ENCODE measurements around the gene NOS3. TPM values are rescaled to one million over a fixed set of nuclear protein-coding genes. Genes with fewer than 3 reads are reported as not detected.

NOS3 gene
- total RNA-seq, 1 donor from 2014 or later, result 0.74 TPM

- Mint-ChIP-seq H3K36me3 (ENCODE audit: insufficient read depth) (no peaks in the 10 kb centered on the region), H3K4me3 (ENCODE audit: low read depth) (no peak overlapping the region), H3K9me3 (ENCODE audit: low read depth) (no peaks in the 10 kb centered on the region), H3K4me1 (ENCODE audit: low read depth) (peaks cover 19% of the 10 kb centered on the region), H3K27me3 (peaks cover 10% of the 10 kb centered on the region), H3K27ac (no peak overlapping the region)
- TF ChIP-seq, protein P1, sequence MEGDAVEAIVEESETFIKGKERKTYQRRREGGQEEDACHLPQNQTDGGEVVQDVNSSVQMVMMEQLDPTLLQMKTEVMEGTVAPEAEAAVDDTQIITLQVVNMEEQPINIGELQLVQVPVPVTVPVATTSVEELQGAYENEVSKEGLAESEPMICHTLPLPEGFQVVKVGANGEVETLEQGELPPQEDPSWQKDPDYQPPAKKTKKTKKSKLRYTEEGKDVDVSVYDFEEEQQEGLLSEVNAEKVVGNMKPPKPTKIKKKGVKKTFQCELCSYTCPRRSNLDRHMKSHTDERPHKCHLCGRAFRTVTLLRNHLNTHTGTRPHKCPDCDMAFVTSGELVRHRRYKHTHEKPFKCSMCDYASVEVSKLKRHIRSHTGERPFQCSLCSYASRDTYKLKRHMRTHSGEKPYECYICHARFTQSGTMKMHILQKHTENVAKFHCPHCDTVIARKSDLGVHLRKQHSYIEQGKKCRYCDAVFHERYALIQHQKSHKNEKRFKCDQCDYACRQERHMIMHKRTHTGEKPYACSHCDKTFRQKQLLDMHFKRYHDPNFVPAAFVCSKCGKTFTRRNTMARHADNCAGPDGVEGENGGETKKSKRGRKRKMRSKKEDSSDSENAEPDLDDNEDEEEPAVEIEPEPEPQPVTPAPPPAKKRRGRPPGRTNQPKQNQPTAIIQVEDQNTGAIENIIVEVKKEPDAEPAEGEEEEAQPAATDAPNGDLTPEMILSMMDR (IDR thresholded peaks at IDR 0.05; ENCODE audit: unreplicated experiment), result no peak
- DNase-seq (ENCODE audit: low spot score, unreplicated experiment), result no peak
Observed at GRCh38 chr7:151031011-151031410, 40.2 kb downstream of the NOS3 start.

DNA sequence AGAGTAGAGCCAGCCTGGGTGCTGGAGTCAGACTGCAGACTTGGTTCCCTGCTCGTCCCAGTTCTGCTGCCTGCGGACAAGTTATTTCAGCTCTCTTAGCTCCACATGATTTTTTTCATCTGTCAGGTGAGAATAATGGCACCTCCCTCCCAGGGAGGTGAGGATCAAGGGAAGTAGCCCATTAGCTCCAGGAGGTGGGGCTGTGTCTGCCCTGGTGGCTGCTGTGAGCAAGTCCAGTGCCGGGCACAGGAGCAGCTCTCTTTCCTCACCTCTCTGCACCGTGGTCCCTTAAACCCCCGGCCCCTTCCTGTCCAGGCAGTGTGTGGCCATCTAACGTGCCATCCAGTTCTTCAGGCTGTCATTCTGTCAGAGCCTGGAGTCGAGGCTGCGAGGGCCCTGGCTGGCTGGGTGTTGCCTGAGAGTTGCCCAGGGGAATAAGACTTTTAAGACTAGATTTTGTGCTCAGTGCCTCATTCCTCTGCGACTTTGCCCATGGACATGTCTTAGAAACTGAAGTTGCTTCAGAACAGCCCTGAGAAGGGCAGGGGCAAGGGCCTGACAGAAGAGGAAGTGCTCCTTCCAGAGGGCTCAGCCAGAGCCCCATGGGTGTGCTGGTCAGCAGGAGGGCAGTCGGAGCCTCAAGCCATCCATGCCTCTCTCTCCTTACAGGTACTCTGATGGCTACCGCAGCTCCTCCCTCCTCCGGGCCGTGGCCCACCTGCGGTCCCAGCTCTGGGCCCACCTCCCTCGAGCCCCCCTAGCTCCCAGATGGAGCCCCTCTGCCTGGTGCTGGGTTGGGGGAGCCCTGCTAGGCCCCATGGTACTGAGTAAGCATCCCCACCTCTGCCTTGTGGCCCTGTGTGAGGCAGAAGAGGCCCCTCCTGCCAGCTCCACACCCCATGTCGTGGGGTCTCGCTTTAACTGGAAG is 42.4 kb downstream of the NOS3 start:
- no peak for DNase-seq (ENCODE audit: low spot score, unreplicated experiment)
- no peaks in the 10 kb centered on the region for H3K27me3 Mint-ChIP-seq
- peaks cover 5% of the 10 kb centered on the region for H3K4me1 Mint-ChIP-seq (ENCODE audit: low read depth)
- no peak overlapping the region for H3K4me3 Mint-ChIP-seq (ENCODE audit: low read depth)
- no peaks in the 10 kb centered on the region for H3K36me3 Mint-ChIP-seq (ENCODE audit: insufficient read depth)
- H3K27ac Mint-ChIP-seq, result no peak overlapping the region
- TF ChIP-seq, protein P1 (IDR thresholded peaks at IDR 0.05; ENCODE audit: unreplicated experiment), result no peak
- H3K9me3 Mint-ChIP-seq (ENCODE audit: low read depth), result no peaks in the 10 kb centered on the region

DNA sequence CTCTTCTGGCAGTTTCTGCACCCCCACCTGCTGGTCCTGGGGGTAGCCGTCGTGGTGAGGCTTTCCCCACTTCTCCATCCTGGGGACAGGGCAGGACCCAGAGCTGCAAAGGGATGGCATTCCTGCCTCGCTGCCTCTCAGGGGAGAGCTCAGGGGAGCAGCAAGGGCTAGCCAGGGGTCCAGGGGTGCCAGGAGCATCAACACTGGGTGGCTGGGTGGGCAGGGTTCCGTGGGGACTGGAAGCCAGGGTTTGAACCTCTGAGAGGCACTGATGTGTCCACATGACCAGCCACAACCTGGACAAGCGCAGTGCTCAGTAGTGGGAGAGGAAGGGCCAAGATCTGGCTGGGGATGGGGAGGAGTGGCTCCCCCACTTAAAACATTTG is 43.0 kb downstream of the NOS3 start:
- DNase-seq (ENCODE audit: low spot score, unreplicated experiment), result no peak
- H3K27me3 Mint-ChIP-seq, result no peaks in the 10 kb centered on the region
- H3K4me1 Mint-ChIP-seq (ENCODE audit: low read depth), result peaks cover 3% of the 10 kb centered on the region
- no peak overlapping the region for H3K27ac Mint-ChIP-seq
- H3K36me3 Mint-ChIP-seq (ENCODE audit: insufficient read depth), result no peaks in the 10 kb centered on the region
- H3K9me3 Mint-ChIP-seq (ENCODE audit: low read depth), result no peaks in the 10 kb centered on the region
- no peak overlapping the region for H3K4me3 Mint-ChIP-seq (ENCODE audit: low read depth)
- TF ChIP-seq, protein P1 (IDR thresholded peaks at IDR 0.05; ENCODE audit: unreplicated experiment), result no peak

- H3K4me1 Mint-ChIP-seq (ENCODE audit: low read depth), result no peaks in the 10 kb centered on the region
- no peaks in the 10 kb centered on the region for H3K36me3 Mint-ChIP-seq (ENCODE audit: insufficient read depth)
Observed at GRCh38 chr7:151034312-151035025, 43.7 kb downstream of the NOS3 start.

More at GRCh38 chr7:151034312-151035025, 43.7 kb downstream of the NOS3 start:
- H3K9me3 Mint-ChIP-seq (ENCODE audit: low read depth), result no peaks in the 10 kb centered on the region
- TF ChIP-seq, protein P1 (IDR thresholded peaks at IDR 0.05; ENCODE audit: unreplicated experiment), result no peak
- no peak overlapping the region for H3K27ac Mint-ChIP-seq
- H3K4me3 Mint-ChIP-seq (ENCODE audit: low read depth), result no peak overlapping the region
- H3K27me3 Mint-ChIP-seq, result no peaks in the 10 kb centered on the region
- no peak for DNase-seq (ENCODE audit: low spot score, unreplicated experiment)
